IMR-90 (cell line): ENCODE measurements around the gene CACNB2. TPM values are rescaled to one million over a fixed set of nuclear protein-coding genes. Genes with fewer than 3 reads are reported as not detected.

Source experiments
- ATAC-seq: fragments of 200-7000 bp; cut with Tn5 transposase; 2 replicates; pipeline ENCODE4 v1.9.1; 2020; ENCODE audit warnings: low read depth, mild to moderate bottlenecking, moderate library complexity
- BruUV-seq: library from RNA; stranded (reverse); fragments of 400-500 nt; replicated peaks from 2 replicates; lab custom pipeline; 2021; lab: Mats Ljungman, UMichigan
- CTCF ChIA-PET: fragments of 300-600 bp; formaldehyde crosslinking; extraction: SDS; loops from one replicate; lab custom pipeline; 2021; ENCODE audit warnings: antibody characterized with exemption; lab: Yijun Ruan, JAX
- POLR2A ChIA-PET: fragments of 300-600 bp; sonication (Branson Sonifier 250); formaldehyde crosslinking; loops from one replicate; lab custom pipeline; 2022; ENCODE audit warnings: antibody characterized with exemption; ENCODE audit not compliant: unreplicated experiment; lab: Charles Lee
- DNase-seq: peaks from one replicate; pipeline ENCODE4 v3.0.0; 2013
- H2AFZ ChIP-seq: replicated peaks from 2 replicates; pipeline ENCODE3; 2013; ENCODE audit warnings: low read length, mild to moderate bottlenecking; ENCODE audit not compliant: poor library complexity
- H2AK5ac ChIP-seq: 2 replicates; pipeline ENCODE4 v1.6.1; 2013; ENCODE audit warnings: low read depth, low read length, inconsistent platforms
- H2AK9ac ChIP-seq: replicated peaks from 2 replicates; pipeline ENCODE3; 2013; ENCODE audit warnings: mild to moderate bottlenecking, low read depth, low read length, moderate library complexity; ENCODE audit not compliant: poor library complexity
- H2BK120ac ChIP-seq: 2 replicates; pipeline ENCODE4 v1.6.1; 2013; ENCODE audit warnings: low read depth, low read length, inconsistent platforms
- H2BK15ac ChIP-seq: 3 replicates; pipeline ENCODE4 v1.6.1; 2013; ENCODE audit warnings: low read depth, low read length, inconsistent platforms
- H2BK20ac ChIP-seq: 2 replicates; pipeline ENCODE4 v1.6.1; 2013; ENCODE audit warnings: low read depth, mild to moderate bottlenecking, inconsistent platforms, low read length, moderate library complexity
- H2BK5ac ChIP-seq: 2 replicates; pipeline ENCODE4 v1.6.1; 2013; ENCODE audit warnings: mild to moderate bottlenecking, low read depth, low read length, inconsistent platforms; ENCODE audit not compliant: poor library complexity, severe bottlenecking
- H3K14ac ChIP-seq: replicated peaks from 2 replicates; pipeline ENCODE4 v1.6.1; 2013; ENCODE audit warnings: low read depth, low read length, inconsistent platforms
- H3K18ac ChIP-seq: 2 replicates; pipeline ENCODE4 v1.6.1; 2013; ENCODE audit warnings: low read depth, low read length, control low read depth
- H3K23ac ChIP-seq: 2 replicates; pipeline ENCODE4 v1.6.1; 2013; ENCODE audit warnings: low read depth, low read length, inconsistent platforms
- H3K27ac ChIP-seq: 2 replicates; pipeline ENCODE4 v1.5.1; 2013; ENCODE audit warnings: mild to moderate bottlenecking, control low read depth, low read length; ENCODE audit not compliant: insufficient read depth
- H3K27me3 ChIP-seq: 2 replicates; pipeline ENCODE4 v1.6.1; 2013; ENCODE audit warnings: low read length; ENCODE audit not compliant: control insufficient read depth, insufficient read depth
- H3K36me3 ChIP-seq: 2 replicates; pipeline ENCODE4 v1.6.1; 2013; ENCODE audit warnings: low read length, mixed read lengths; ENCODE audit not compliant: control insufficient read depth, insufficient read depth
- H3K4ac ChIP-seq: 2 replicates; pipeline ENCODE4 v1.6.1; 2013; ENCODE audit warnings: low read depth, low read length, inconsistent platforms
- H3K4me1 ChIP-seq: 2 replicates; pipeline ENCODE4 v1.6.1; 2013; ENCODE audit warnings: low read length, mixed read lengths; ENCODE audit not compliant: control insufficient read depth, insufficient read depth
- H3K4me2 ChIP-seq: 2 replicates; pipeline ENCODE4 v1.6.1; 2013; ENCODE audit warnings: low read depth, mild to moderate bottlenecking, control low read depth, low read length, moderate library complexity
- H3K4me3 ChIP-seq: 2 replicates; pipeline ENCODE4 v1.5.1; 2013; ENCODE audit warnings: low read depth, mild to moderate bottlenecking, control low read depth, low read length, moderate library complexity; ENCODE audit not compliant: insufficient read depth
- H3K56ac ChIP-seq: 2 replicates; pipeline ENCODE4 v1.6.1; 2013; ENCODE audit warnings: low read length, inconsistent platforms; ENCODE audit not compliant: insufficient read depth; ENCODE audit errors: extremely low read depth
- H3K79me1 ChIP-seq, 2 experiments: 2 replicates each; pipeline ENCODE4 v1.6.1; 2013; ENCODE audit warnings: low read length in 2 of 2, inconsistent platforms in 1 of 2, low read depth in 1 of 2
- H3K9ac ChIP-seq: 2 replicates; pipeline ENCODE4 v1.6.1; 2013; ENCODE audit warnings: low read depth, low read length, control low read depth
- H3K9me1 ChIP-seq: 2 replicates; pipeline ENCODE4 v1.6.1; 2013; ENCODE audit warnings: low read length, inconsistent platforms; ENCODE audit not compliant: insufficient read depth
- H3K9me3 ChIP-seq: 2 replicates; pipeline ENCODE4 v1.6.1; 2013; ENCODE audit warnings: low read length; ENCODE audit not compliant: control insufficient read depth, insufficient read depth
- H4K20me1 ChIP-seq: 2 replicates; pipeline ENCODE4 v1.6.1; 2013; ENCODE audit warnings: low read length, inconsistent platforms; ENCODE audit not compliant: insufficient read depth
- H4K5ac ChIP-seq: 2 replicates; pipeline ENCODE4 v1.6.1; 2013; ENCODE audit warnings: mild to moderate bottlenecking, low read depth, low read length, control low read depth
- H4K8ac ChIP-seq, 2 experiments: 2 replicates each; pipeline ENCODE4 v1.6.1; 2013; ENCODE audit warnings: low read depth in 2 of 2, low read length in 2 of 2, control low read depth in 1 of 2, inconsistent platforms in 1 of 2
- H4K91ac ChIP-seq: 2 replicates; pipeline ENCODE4 v1.6.1; 2013; ENCODE audit warnings: low read depth, low read length, inconsistent platforms; ENCODE audit not compliant: insufficient read depth
- BHLHE40 ChIP-seq: fragments of 150-350 bp; IDR thresholded peaks from 2 replicates; pipeline ENCODE4 v1.6.1; 2016; ENCODE audit warnings: mild to moderate bottlenecking, low read depth, low read length
- CEBPB ChIP-seq: IDR thresholded peaks from 2 replicates; pipeline ENCODE4 v1.6.1; 2012; ENCODE audit warnings: low read depth, low read length, improper control_type of control experiment
- CHD1 ChIP-seq: IDR thresholded peaks from 2 replicates; pipeline ENCODE4 v1.6.1; 2012; ENCODE audit warnings: low read depth, low read length, improper control_type of control experiment
- FOS ChIP-seq: fragments of 150-350 bp; IDR thresholded peaks from 2 replicates; pipeline ENCODE4 v1.6.1; 2016; ENCODE audit warnings: low read depth, low read length
- MAFK ChIP-seq: IDR thresholded peaks from 2 replicates; pipeline ENCODE4 v1.6.1; 2012; ENCODE audit warnings: low read depth, low read length, improper control_type of control experiment
- MAZ ChIP-seq: IDR thresholded peaks from 2 replicates; pipeline ENCODE4 v1.6.1; 2012; ENCODE audit warnings: low read depth, mild to moderate bottlenecking, low read length, improper control_type of control experiment, moderate library complexity, borderline replicate concordance
- NFE2L2 ChIP-seq: fragments of 150-350 bp; IDR thresholded peaks from 2 replicates; pipeline ENCODE4 v1.6.1; 2016; ENCODE audit warnings: low read depth, mild to moderate bottlenecking, low read length
- POLR2A ChIP-seq: IDR thresholded peaks from 2 replicates; pipeline ENCODE4 v1.6.1; 2012; ENCODE audit warnings: mild to moderate bottlenecking, low read depth, low read length
- RCOR1 ChIP-seq: IDR thresholded peaks from 2 replicates; pipeline ENCODE4 v1.6.1; 2012; ENCODE audit warnings: mild to moderate bottlenecking, low read length, improper control_type of control experiment; ENCODE audit not compliant: insufficient replicate concordance
- RFX5 ChIP-seq: IDR thresholded peaks from 2 replicates; pipeline ENCODE4 v1.8.0; 2012; ENCODE audit warnings: low read depth, mild to moderate bottlenecking, low read length, moderate library complexity
- WGBS, 2 experiments: methylation state at CpG; one replicate each; pipeline versions ENCODE4 v1.1.5 to v1.1.7; 2013; ENCODE audit warnings: missing lambda C conversion rate in 2 of 2; ENCODE audit not compliant: insufficient read length in 1 of 2; ENCODE audit errors: extremely low coverage in 2 of 2; 5-methylcytosine and 5-hydroxymethylcytosine counted together
- dilution Hi-C: fragments of 300-500 bp; cut with HindIII; formaldehyde crosslinking; loops from one replicate; pipeline ENCODE4 v1.14.3; 2018; ENCODE audit warnings: low sequenced_read_pairs; ENCODE audit not compliant: unreplicated experiment
- in situ Hi-C: fragments of 300-500 bp; cut with MboI; formaldehyde crosslinking; loops from 3 replicates; pipeline ENCODE4 v1.14.3; 2019; ENCODE audit warnings: low sequenced_read_pairs, inconsistent platforms, mixed read lengths
- intact Hi-C: fragments of 100-400 bp; cut with micrococcal nuclease; formaldehyde crosslinking; loops from 2 replicates; pipeline ENCODE4 v1.10.0; 2022
- polyA plus RNA-seq, 3 experiments: library from polyadenylated mRNA; depleted of rRNA; stranded (reverse); fragments of >200 nt; gene quantifications; 2 replicates each; pipeline ENCODE4 v1.2.3, GENCODE V29; 2012; ENCODE audit warnings: low replicate concordance in 1 of 3
- total RNA-seq: library from RNA; depleted of rRNA; stranded (reverse); fragments of >200 nt; gene quantifications from 2 replicates; pipeline ENCODE4 v1.2.3, GENCODE V29; 2012
- TF ChIP-seq, protein P1 (sequence below): conservative IDR thresholded peaks from 2 replicates; pipeline ENCODE4 v1.5.1; 2012; ENCODE audit warnings: mild to moderate bottlenecking, low read depth, low read length, improper control_type of control experiment
- TF ChIP-seq, protein P2 (sequence below): fragments of 150-350 bp; IDR thresholded peaks from 2 replicates; pipeline ENCODE4 v1.6.1; 2017; ENCODE audit warnings: mild to moderate bottlenecking, antibody characterized with exemption, low read length, low read depth

The CACNB2 gene
- total and polyA plus RNA-seq, 2 of the 4 experiments (the other 2 are of a cell fraction), result 0.36 TPM

DNA sequence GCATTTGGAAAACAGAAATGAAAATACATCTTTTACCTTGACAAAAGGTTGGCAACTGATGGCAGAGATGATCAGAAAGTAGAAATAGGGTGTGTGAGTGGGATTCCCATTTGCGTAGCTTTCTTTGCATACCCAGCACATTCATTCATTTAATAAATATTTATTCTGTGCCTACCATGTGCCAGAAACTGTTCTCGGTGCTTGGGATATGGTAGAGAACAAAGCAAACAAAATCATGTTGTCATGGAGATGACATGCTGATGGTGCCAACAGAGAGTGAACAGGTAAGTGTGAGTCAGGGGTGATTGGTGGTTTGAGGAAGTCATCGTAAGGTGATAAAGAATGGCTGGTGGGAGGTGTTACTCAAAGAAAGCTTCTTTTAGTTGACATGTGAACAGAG, 45.4 kb downstream of the CACNB2 start:
- dilution Hi-C loops (no loop called here), intact Hi-C loops (no loop called here), in situ Hi-C loops (no loop called here)
- CTCF ChIA-PET, result interaction anchor here (1.0 kb wide), 1 partner anchor 8 kb away, joined by 3 read pairs; no protein-coding TSS in a partner anchor
- Histone ChIP-seq H4K8ac (no peak overlapping the region), H3K18ac (no peak overlapping the region), H3K9me3 (peaks cover 2% of the 10 kb centered on the region; the same call in 1 of the 2 replicates), H3K4me2 (no peak overlapping the region), H3K9me1 (no peaks in the 10 kb centered on the region), H3K4ac (no peak overlapping the region), H2BK20ac (no peak overlapping the region), H2AK9ac (no peak overlapping the region), H2BK15ac (no peak overlapping the region), H3K36me3 (no peaks in the 10 kb centered on the region), H2BK5ac (no peak overlapping the region), H4K91ac (no peak overlapping the region), H3K27ac (no peak overlapping the region), H2AK5ac (no peak overlapping the region), H3K23ac (no peak overlapping the region), H2AFZ (no peak overlapping the region), H3K27me3 (peaks cover 2% of the 10 kb centered on the region; the same call in 1 of the 2 replicates), H2BK120ac (no peak overlapping the region), H3K79me1 (no peaks in the 10 kb centered on the region), H3K56ac (no peak overlapping the region), H3K9ac (no peak overlapping the region), H3K14ac (no peak overlapping the region), H4K5ac (no peak overlapping the region), H4K20me1 (no peaks in the 10 kb centered on the region), H3K4me3 (no peak overlapping the region), H3K4me1 (no peaks in the 10 kb centered on the region)
- 83% methylated on average over 1 of the region's 3 CpGs; no CpG with 5 or more reads in 1 of the 2 experiments for WGBS, 2 experiments
- no peak for TF ChIP-seq CHD1
- TF ChIP-seq MAFK, result no peak
- TF ChIP-seq, protein P1, sequence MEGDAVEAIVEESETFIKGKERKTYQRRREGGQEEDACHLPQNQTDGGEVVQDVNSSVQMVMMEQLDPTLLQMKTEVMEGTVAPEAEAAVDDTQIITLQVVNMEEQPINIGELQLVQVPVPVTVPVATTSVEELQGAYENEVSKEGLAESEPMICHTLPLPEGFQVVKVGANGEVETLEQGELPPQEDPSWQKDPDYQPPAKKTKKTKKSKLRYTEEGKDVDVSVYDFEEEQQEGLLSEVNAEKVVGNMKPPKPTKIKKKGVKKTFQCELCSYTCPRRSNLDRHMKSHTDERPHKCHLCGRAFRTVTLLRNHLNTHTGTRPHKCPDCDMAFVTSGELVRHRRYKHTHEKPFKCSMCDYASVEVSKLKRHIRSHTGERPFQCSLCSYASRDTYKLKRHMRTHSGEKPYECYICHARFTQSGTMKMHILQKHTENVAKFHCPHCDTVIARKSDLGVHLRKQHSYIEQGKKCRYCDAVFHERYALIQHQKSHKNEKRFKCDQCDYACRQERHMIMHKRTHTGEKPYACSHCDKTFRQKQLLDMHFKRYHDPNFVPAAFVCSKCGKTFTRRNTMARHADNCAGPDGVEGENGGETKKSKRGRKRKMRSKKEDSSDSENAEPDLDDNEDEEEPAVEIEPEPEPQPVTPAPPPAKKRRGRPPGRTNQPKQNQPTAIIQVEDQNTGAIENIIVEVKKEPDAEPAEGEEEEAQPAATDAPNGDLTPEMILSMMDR, result no peak
- TF ChIP-seq MAZ, result no peak
- no peak for TF ChIP-seq RCOR1
- no peak for TF ChIP-seq CEBPB
- no peak for TF ChIP-seq NFE2L2
- TF ChIP-seq POLR2A, result no peak
- no peak for TF ChIP-seq FOS
- TF ChIP-seq RFX5, result no peak
- TF ChIP-seq BHLHE40, result no peak
- TF ChIP-seq, protein P2, sequence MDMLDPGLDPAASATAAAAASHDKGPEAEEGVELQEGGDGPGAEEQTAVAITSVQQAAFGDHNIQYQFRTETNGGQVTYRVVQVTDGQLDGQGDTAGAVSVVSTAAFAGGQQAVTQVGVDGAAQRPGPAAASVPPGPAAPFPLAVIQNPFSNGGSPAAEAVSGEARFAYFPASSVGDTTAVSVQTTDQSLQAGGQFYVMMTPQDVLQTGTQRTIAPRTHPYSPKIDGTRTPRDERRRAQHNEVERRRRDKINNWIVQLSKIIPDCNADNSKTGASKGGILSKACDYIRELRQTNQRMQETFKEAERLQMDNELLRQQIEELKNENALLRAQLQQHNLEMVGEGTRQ, result no peak
- POLR2A ChIA-PET, result no interaction called here
- no peak for ATAC-seq
- BruUV-seq, result no TSS peak
- DNase-seq, result no peak
